HG02870 (cell line): ENCODE results near the gene INHA.

Source experiments
- ATAC-seq: cut with Tn5 transposase; IDR thresholded peaks from one replicate; pipeline ENCODE4 v1.9.1; 2021; ENCODE audit warnings: mild to moderate bottlenecking, moderate library complexity; ENCODE audit not compliant: unreplicated experiment

INHA gene

DNA sequence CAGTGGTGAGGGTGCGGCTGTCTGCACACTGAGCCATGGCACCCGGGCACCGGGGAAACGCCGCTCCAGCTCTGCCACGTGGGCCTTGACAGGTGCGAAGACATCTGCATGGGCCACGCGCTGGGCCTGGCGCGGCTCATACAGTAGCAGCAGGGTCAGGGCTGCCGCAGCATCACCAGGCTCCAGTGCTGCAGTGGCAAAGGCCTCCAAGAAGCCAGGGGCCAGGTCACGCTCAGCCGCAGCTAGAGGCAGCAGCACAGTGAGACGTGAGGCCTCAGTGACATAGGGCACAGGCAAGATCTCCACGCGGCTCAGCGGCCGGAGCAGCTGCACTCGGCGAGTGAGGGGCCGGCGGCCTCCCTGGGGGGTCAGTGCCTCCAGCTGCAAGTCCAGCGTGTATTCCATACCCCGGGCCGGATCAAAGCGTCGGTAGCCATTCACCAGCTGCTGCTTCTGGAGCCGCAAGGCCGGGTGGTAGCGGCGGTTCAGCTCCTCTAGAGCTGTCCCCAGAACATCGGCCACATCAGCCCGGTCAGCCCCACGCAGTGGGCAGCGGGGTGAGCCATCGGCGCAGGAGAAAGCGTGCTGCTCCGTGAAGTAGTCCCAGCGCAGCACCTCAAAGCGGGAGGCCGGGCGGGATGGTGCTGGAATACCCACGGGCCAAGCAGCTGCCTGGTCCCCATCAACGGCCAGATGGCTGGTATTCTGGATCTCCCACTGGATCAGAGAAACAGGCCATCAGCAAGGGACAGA is 32.0 kb upstream of the INHA start:
- ATAC-seq = no peak

DNA sequence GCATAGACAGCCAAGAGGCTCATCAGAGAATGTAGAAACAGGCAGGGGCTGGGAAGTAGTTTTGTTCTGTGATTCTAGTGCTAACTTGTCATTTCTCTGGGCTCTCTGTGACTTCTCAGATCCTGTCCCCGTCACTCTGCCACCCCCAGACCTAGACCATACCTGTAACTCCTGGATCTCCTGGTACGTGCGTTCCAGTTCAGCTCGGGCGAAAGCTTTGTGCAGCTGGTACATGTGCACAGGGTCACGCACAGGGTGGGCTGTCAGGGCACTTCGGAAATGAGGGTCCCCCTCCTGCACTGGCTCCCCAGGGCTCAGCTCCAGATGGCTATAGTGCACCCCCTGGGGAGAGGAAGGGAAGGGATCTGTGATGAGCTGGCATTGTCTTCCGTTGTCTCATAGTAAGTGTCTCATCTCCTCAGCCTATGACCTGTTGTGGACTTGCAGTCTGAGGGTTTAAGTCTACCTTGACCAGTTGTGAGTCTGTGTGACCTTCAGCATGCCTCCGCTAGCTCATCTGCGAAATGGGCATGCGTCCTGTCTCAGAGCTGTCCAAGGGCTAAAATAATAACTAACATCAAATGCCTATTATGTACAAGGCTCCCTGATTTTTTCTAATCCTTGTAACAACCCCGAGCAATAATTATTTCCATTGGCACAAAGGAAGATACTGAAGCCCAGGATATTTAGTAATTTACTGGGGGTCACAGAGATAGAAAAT is 31.2 kb upstream of the INHA start:
- no peak for ATAC-seq

GRCh38 chr2:219541611-219542180 is 30.4 kb upstream of the INHA start:
- ATAC-seq = peak; percentile 40

DNA sequence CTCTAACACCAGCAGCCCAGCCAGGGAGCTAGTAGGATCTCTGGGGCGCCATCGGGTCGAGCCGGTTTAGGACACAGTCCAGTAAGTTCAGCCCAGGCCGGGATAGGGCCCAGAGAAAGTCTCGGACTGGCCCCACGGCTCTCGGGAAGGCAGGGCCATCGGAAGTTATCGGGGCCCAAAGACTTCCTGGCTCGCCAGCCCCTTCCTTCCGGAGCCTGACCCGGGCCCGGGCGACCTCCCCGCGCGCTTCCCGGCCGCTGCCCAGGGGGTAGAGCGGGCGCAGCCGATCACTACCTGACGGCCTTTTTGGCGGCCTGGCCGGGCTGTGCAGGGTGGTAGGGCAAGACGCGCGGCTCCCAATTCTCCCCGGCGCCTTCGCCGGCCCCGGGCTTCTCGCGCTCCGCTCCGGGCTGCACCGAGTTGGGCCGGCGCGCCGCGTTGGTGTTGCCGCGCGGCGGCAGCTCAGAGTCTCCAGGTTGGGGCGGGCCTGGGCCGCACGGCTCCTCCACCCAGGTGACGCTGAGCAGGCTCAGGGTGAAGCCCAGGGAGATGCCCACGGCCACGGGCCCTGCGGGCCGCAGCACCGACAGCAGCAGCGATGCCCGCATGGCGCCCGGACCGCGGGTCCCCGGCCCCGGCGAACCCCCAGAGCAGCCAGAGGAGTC is 29.0 kb upstream of the INHA start:
- peak; percentile 29 for ATAC-seq

DNA sequence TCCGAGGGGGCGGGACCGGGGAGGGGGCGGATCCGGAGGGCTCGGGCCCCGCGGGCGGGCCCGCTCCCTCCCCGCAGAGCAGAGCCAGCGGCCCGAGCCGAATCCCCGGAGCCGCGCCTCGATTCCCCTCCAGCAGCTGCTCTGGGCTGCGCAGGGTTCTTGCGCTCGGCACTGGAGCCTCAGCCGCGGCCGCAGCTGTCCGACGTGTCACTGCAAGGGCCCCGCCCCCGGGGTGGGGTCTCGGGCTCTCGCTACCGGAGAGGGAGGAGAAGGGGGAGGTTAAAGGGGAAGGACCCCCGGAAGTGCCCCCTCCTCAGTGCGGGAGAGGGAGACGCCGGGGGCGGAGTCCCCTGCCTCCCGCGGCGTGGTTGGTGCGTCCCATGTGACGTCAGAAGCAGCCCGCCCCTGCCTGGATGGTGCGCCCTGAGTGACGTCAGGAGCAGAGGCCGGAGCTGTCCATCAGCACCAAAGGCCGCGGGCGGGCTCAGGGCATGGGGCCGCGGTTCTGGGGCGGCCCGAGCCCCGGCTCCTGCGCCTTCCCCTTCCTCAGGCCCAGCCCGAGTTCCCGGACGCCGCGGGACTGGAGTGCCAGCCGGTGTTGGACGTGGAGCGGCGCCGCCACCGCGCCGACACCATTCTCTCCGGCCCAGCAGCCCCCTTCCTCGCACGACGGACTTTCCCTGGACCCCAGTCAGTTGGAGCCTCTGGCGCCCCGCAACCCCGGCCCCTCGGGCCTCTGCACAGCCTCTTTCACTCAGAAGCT is 28.3 kb upstream of the INHA start, which contains the start of the genes CHPF and TMEM198:
TSS of gene CHPF (minus strand) at position 214 of the 763 bp plus-strand sequence. CDS start 271 bp downstream, outside the sequence.
TSS of gene TMEM198 (plus strand) at position 433 of the 763 bp plus-strand sequence. CDS start 700 bp downstream, outside the sequence.
- peak; percentile 72 for ATAC-seq

DNA sequence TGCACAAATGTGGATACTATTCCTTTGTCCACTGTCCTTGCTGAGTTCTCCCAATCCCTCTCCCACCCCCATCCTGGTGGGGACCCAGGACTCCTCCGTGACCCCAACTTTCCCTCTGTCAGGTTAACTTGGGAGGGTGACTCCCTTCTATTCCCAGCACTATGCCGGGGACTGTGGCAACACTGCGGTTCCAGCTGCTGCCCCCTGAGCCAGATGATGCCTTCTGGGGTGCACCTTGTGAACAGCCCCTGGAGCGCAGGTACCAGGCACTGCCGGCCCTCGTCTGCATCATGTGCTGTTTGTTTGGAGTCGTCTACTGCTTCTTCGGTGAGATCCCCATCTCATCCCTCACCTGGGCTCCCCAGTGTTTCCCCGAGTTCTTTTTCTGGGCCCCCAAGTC is 27.5 kb upstream of the INHA start:
- ATAC-seq = no peak

DNA sequence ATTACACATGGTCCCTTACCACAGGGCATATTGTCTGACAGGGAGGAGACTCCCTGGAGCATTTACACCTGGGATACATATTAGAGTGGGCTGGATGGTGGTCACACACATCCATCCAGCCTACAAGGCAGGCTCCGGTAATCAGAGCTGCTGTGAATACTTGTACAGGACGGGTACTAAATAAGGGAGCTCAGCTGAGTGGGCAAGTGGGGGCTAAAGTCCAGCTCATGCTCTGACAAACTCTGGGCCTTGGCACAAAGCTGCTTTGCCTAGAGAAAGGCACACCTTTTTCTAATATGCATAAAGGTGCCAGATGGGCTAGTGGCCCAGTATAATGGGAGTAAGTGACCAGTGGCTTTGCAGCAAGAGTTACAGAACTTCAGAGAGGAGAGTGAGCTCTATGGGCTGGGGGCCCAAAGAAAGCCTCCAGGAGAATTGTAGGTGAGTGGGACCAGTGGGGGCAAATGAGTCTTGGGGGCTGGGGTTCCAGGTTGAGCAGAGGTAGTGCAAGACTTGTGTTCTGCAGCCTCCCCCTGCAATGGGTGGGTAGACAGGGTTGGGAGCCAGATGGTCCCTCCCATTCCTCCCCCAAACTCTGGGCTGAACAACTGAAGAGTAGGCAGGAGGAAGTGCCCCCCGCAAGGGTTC is 26.7 kb upstream of the INHA start:
- no peak for ATAC-seq

DNA sequence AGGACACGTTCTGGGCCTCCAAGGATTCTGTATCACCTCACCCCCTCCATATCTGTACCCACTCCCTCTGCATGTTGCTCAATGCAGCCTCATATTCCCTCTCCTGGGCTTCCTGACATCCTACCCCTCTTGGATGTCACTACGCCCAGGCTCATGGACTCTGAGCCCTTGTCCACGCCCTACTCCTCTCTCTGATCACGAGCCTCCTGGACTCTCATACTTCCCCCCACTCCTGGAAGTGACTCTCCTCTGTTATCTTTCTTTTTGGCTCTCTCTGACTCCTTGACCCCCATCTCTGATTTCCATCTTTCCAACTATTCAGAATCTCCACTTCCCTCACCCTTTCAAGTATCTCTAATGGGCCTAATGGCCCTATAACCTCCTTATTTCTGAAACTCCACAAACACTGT is 26.2 kb upstream of the INHA start:
- no peak for ATAC-seq

GRCh38 chr2:219547621-219548020 is 24.5 kb upstream of the INHA start:
- no peak for ATAC-seq

DNA sequence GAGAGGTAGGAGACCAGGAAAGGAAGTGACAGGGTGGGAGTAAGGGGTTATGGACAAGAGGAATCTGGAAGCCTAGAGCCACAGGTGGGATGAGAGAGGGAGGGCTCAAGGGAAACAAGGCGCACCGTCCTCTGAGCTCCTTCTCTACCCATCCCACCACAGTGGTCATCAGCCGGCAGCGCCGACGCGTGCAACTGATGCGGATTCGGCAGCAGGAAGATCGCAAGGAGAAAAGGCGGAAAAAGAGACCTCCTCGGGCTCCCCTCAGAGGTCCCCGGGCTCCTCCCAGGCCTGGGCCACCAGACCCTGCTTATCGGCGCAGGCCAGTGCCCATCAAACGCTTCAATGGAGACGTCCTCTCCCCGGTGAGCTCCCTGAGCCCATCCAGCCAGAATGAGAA is 23.1 kb upstream of the INHA start:
- no peak for ATAC-seq

DNA sequence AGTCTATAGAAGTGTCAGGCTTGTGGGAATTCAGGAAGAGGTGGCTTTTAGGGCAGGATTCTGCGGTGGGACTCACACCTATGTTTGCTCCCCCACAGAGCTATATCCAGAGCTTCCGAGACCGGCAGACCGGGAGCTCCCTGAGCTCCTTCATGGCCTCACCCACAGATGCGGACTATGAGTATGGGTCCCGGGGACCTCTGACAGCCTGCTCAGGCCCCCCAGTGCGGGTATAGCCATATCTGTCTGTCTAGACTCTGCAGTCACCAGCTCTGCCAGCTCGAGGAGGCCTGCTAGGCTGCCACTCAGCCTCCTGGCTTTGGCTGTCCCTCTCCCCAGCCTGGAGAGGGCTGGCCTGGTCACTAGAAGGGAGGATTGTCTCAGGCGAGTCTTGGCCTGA is 22.5 kb upstream of the INHA start:
- no peak for ATAC-seq

- peak; percentile 15 for ATAC-seq
These were observed 20.4 kb upstream of the INHA start for GRCh38 chr2:219551441-219552381.

DNA sequence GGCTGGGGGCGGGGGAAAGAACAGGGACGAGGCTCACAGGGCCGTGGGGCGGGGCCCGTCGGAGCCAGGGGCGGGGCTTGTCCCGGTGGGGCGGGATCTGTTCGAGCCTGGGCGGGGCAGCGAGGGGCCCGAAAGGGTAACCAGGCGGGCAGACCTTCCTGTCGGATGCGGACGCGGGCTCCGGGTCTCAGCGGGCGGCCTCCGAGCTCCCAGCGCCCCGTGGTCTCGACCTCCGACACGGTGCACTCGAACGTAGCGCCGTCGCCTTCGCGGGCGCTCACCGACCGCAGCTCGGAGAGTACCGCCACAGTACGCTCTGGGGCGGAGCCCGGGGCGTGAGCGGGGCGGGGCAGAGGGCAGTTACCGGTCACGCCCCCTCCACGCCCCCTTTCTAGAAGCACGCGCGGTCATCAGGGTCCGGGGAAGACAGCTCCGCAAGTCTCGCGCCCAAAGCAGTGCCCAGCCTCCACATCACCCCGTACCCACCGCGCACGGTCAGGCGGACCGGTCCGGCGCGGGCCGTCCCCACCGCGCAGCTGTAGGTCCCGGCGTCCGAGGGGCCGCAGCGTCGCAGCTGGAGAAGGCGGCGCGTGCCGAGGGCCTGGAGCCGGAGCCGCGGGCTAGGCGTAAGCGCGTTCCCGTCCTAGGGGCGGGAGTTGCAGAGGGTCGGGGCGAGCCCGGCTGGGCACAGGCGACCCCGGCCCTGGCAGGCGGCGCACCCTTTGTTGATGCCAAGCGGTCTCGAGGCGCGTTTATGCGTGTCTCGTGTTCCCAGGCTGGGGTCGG is 19.5 kb upstream of the INHA start:
- ATAC-seq = peak; percentile 92

- no peak for ATAC-seq
These were observed 19.0 kb upstream of the INHA start for GRCh38 chr2:219553168-219553417.

GRCh38 chr2:219553463-219553963 is 18.6 kb upstream of the INHA start:
- no peak for ATAC-seq

GRCh38 chr2:219554350-219554749 is 17.8 kb upstream of the INHA start:
- ATAC-seq = no peak

DNA sequence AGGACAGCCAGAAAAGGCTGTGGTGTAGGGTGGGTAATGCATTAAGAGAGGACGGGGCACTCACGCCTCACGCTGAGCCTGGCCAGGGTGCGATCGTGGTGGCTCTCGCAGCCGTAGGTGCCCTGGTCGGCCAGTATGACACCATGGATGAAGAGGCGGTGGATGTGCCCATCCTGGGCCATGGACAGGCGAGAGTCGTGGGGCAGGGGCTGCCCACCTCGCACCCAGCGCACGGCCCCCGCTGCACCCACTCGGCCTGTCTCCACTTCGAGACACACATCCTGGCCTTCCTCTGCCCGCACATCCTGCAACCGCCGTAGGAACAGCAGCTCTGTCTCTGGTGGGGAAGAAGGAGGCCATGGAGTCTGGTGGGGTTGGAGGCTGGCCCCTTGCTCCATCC is 16.2 kb upstream of the INHA start:
- ATAC-seq = no peak

DNA sequence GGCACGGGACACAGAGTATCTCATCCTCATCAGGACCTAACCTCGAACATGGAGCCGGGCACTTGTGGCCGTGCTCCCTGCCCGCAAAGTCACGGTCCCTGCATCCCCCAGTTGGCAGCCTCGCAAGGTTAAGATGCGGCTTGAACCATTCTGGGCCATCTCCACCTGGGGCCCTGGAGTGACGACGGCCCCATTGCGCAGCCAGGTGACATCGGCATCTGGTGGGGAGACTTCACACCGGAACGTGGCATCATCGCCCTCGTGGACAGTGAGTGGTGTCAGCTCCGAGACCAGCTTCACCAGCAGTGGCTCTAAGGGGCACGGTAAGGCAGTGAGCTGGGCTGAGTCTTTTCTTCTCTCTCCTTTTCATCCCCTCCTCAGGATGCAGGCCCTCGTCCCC is 15.7 kb upstream of the INHA start:
- no peak for ATAC-seq
